ENCODE measurements around the gene CHTOP.

GRCh38 chr1:153642161-153642560 is 8.3 kb downstream of the CHTOP start:
- TF ChIP-seq SP1 (IDR thresholded peaks at IDR 0.05), result no peak
- TF ChIP-seq SP1 (CRISPR knock-in tag; IDR thresholded peaks at IDR 0.05), result no peak
- no peak for TF ChIP-seq ZNF841 (CRISPR knock-in tag; IDR thresholded peaks at IDR 0.05; ENCODE audit: borderline replicate concordance)
- TF ChIP-seq MTF2 (CRISPR knock-in tag; IDR thresholded peaks at IDR 0.05; ENCODE audit: borderline replicate concordance), result no peak
- TF ChIP-seq POLR2AphosphoS5 (IDR thresholded peaks at IDR 0.05; ENCODE audit: low read depth, low read length), result no peak
- no peak for TF ChIP-seq ZNF512 (CRISPR knock-in tag; IDR thresholded peaks at IDR 0.05)
- TF ChIP-seq, protein P1, sequence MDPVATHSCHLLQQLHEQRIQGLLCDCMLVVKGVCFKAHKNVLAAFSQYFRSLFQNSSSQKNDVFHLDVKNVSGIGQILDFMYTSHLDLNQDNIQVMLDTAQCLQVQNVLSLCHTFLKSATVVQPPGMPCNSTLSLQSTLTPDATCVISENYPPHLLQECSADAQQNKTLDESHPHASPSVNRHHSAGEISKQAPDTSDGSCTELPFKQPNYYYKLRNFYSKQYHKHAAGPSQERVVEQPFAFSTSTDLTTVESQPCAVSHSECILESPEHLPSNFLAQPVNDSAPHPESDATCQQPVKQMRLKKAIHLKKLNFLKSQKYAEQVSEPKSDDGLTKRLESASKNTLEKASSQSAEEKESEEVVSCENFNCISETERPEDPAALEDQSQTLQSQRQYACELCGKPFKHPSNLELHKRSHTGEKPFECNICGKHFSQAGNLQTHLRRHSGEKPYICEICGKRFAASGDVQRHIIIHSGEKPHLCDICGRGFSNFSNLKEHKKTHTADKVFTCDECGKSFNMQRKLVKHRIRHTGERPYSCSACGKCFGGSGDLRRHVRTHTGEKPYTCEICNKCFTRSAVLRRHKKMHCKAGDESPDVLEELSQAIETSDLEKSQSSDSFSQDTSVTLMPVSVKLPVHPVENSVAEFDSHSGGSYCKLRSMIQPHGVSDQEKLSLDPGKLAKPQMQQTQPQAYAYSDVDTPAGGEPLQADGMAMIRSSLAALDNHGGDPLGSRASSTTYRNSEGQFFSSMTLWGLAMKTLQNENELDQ (CRISPR knock-in tag; IDR thresholded peaks at IDR 0.05; ENCODE audit: borderline replicate concordance), result no peak
- TF ChIP-seq MTA3 (CRISPR knock-in tag; IDR thresholded peaks at IDR 0.05), result no peak
- TF ChIP-seq, protein P2, sequence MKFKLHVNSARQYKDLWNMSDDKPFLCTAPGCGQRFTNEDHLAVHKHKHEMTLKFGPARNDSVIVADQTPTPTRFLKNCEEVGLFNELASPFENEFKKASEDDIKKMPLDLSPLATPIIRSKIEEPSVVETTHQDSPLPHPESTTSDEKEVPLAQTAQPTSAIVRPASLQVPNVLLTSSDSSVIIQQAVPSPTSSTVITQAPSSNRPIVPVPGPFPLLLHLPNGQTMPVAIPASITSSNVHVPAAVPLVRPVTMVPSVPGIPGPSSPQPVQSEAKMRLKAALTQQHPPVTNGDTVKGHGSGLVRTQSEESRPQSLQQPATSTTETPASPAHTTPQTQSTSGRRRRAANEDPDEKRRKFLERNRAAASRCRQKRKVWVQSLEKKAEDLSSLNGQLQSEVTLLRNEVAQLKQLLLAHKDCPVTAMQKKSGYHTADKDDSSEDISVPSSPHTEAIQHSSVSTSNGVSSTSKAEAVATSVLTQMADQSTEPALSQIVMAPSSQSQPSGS (CRISPR knock-in tag; IDR thresholded peaks at IDR 0.05), result no peak

Data from HepG2 (cell line).